Measurements from ENCODE around the gene GREB1L. TPM values are rescaled to one million over a fixed set of nuclear protein-coding genes. Genes with fewer than 3 reads are reported as not detected.

The GREB1L gene
- total and polyA plus RNA-seq, 9 of the 15 experiments (the other 6 are each of a cell fraction or from before 2014, with no cell fraction given) = 0.03 TPM; not detected in 8

GRCh38 chr18:21443776-21444464 lies 201.9 kb downstream of the GREB1L start:
- Histone ChIP-seq H3K4me2 (ENCODE audit: insufficient read depth, low read length) (no peak overlapping the region), H3K9me3 (replicated peaks; ENCODE audit: control insufficient read depth, insufficient read depth, low read depth, low read length) (no peaks in the 10 kb centered on the region), H3K4me1 (replicated peaks in 1 of 2; ENCODE audit: control insufficient read depth in 2 of 2, insufficient read depth in 2 of 2, low read length in 2 of 2) (no peaks in the 10 kb centered on the region), H2AFZ (ENCODE audit: low read depth, low read length) (no peak overlapping the region), H3K27me3 (ENCODE audit: control insufficient read depth in 2 of 2, insufficient read depth in 2 of 2, low read length in 2 of 2) (no peaks in the 10 kb centered on the region; a peak in 3 of 5 replicates), H3K36me3 (ENCODE audit: control insufficient read depth, insufficient read depth, low read length) (no peaks in the 10 kb centered on the region), H3K79me2 (ENCODE audit: control insufficient read depth, insufficient read depth, low read length) (no peaks in the 10 kb centered on the region), H3K9me1 (ENCODE audit: control insufficient read depth, insufficient read depth, low read length) (no peaks in the 10 kb centered on the region), H3K27ac (ENCODE audit: extremely low read depth, low read depth, low read length) (no peak overlapping the region), H3K9ac (ENCODE audit: insufficient read depth in 1 of 2, low read depth in 2 of 2, low read length in 2 of 2) (no peak overlapping the region), H4K20me1 (replicated peaks; ENCODE audit: control insufficient read depth, insufficient read depth, low read length) (no peaks in the 10 kb centered on the region), H3K4me3 (no peak overlapping the region)
- FAIRE-seq (no peak), ATAC-seq (no peak), DNase-seq (ENCODE audit: extremely low read depth in 1 of 4, low spot score in 3 of 4) (no peak)
- no TSS peak for BruUV-seq (replicated peaks)
- CTCF ChIA-PET (ENCODE audit: low intra/inter-chr PET ratio) = interaction anchor here (1.6 kb wide), 1 partner anchor 248 kb away, joined by 10 read pairs; no protein-coding TSS in a partner anchor
- 1% methylated on average over 9 of the region's 9 CpGs for WGBS (ENCODE audit: insufficient coverage, low coverage, missing lambda C conversion rate)
- no peak for TF ChIP-seq ZNF586 (CRISPR knock-in tag; conservative IDR thresholded peaks at IDR 0.05)
- TF ChIP-seq ZNF12 (CRISPR knock-in tag; IDR thresholded peaks at IDR 0.05) = no peak
- TF ChIP-seq HNRNPUL1 (IDR thresholded peaks at IDR 0.05; ENCODE audit: low read length) = no peak
- no peak for TF ChIP-seq CTCF (IDR thresholded peaks at IDR 0.05 in 2 of 3, conservative IDR thresholded peaks at IDR 0.05 in 1 of 3; ENCODE audit: insufficient read depth in 2 of 3, low read depth in 1 of 3, low read length in 3 of 3)
- TF ChIP-seq ZNF695 (CRISPR knock-in tag; IDR thresholded peaks at IDR 0.05) = no peak
- TF ChIP-seq ZBTB2 (IDR thresholded peaks at IDR 0.05) = no peak
- in situ Hi-C loops (cut with MboI) = loop anchor here (10.0 kb wide), 1 partner anchor 239 kb away; no protein-coding TSS in a partner anchor
- POLR2A ChIA-PET = interaction anchor here (0.7 kb wide), 1 partner anchor 132 kb away, joined by 3 read pairs; no protein-coding TSS in a partner anchor
- intact Hi-C loops (cut with micrococcal nuclease) = loop anchor here (1.0 to 10.0 kb wide), 2 partner anchors 89 to 249 kb away; no protein-coding TSS in a partner anchor
